ENCODE results near the gene CYP2W1.
"Not testable (repeated sequence)": the region's sequence is repeated elsewhere in the genome, so short reads cannot be mapped to it uniquely, and the experiment has no call there.

CYP2W1 gene

GRCh38 chr7:983004-983615, at the start of gene CYP2W1:
Gene CYP2W1, plus strand, starts transcription at chr7:983181. Its CDS starts 31 bp downstream, at chr7:983212.
- DNase-seq: no peak

GRCh38 chr7:934469-935163, 48.4 kb upstream of the CYP2W1 start:
- DNase-seq: no peak

- no peak for DNase-seq
These were observed 47.7 kb upstream of the CYP2W1 start for GRCh38 chr7:935164-935873.

GRCh38 chr7:935874-936385, 47.1 kb upstream of the CYP2W1 start:
- DNase-seq: no peak

- no peak for DNase-seq
These were observed 46.5 kb upstream of the CYP2W1 start for GRCh38 chr7:936386-937054.

GRCh38 chr7:937856-938484, 45.0 kb upstream of the CYP2W1 start:
- DNase-seq: no peak

- no peak for DNase-seq
These were observed 44.3 kb upstream of the CYP2W1 start for GRCh38 chr7:938546-939185.

GRCh38 chr7:939843-940242, 43.1 kb upstream of the CYP2W1 start:
- no peak for DNase-seq

- no peak for DNase-seq
These were observed 42.2 kb upstream of the CYP2W1 start for GRCh38 chr7:940599-941408.

- DNase-seq: not testable (repeated sequence)
These were observed 39.2 kb upstream of the CYP2W1 start for GRCh38 chr7:943793-944192.

GRCh38 chr7:944744-945143, 38.2 kb upstream of the CYP2W1 start:
- no peak for DNase-seq

GRCh38 chr7:945147-945555, 37.8 kb upstream of the CYP2W1 start:
- no peak for DNase-seq

- DNase-seq: no peak
These were observed 37.3 kb upstream of the CYP2W1 start for GRCh38 chr7:945556-946255.

GRCh38 chr7:946256-946996, 36.6 kb upstream of the CYP2W1 start:
- no peak for DNase-seq

GRCh38 chr7:947391-948210, 35.4 kb upstream of the CYP2W1 start:
- no peak for DNase-seq

GRCh38 chr7:949021-949934, 33.7 kb upstream of the CYP2W1 start:
- no peak for DNase-seq

- no peak for DNase-seq
These were observed 31.0 kb upstream of the CYP2W1 start for GRCh38 chr7:951881-952547.

All from CD4-positive, alpha-beta T cell treated with Interleukin-17A for 1 hour (primary cell).